Measurements from ENCODE around the gene MYO18A.

DNA sequence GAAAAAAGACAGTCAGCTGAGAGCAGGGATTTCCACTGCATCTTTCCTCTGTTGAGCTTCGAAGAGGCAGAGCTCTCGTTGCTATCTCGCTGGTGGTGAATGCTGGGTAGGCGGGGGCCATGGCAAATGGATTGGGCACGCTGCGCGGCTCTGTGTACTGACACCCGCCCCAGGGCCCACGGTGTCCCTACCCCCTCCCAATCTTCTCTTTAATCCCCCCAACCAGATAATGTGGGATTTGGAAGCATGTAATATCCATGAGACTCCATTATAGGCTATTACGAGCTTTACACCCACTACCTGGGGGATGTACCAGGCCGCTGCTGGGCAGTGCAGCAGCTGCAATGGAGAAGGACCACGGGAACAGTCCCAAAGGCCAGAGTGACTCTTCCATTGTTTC is 129.0 kb downstream of the MYO18A start:
- no peak for TF ChIP-seq EZH2 (IDR thresholded peaks at IDR 0.05)
- TF ChIP-seq, protein P1, sequence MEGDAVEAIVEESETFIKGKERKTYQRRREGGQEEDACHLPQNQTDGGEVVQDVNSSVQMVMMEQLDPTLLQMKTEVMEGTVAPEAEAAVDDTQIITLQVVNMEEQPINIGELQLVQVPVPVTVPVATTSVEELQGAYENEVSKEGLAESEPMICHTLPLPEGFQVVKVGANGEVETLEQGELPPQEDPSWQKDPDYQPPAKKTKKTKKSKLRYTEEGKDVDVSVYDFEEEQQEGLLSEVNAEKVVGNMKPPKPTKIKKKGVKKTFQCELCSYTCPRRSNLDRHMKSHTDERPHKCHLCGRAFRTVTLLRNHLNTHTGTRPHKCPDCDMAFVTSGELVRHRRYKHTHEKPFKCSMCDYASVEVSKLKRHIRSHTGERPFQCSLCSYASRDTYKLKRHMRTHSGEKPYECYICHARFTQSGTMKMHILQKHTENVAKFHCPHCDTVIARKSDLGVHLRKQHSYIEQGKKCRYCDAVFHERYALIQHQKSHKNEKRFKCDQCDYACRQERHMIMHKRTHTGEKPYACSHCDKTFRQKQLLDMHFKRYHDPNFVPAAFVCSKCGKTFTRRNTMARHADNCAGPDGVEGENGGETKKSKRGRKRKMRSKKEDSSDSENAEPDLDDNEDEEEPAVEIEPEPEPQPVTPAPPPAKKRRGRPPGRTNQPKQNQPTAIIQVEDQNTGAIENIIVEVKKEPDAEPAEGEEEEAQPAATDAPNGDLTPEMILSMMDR (IDR thresholded peaks at IDR 0.05) = no peak
